HG02763 (cell line): ENCODE measurements around the gene MAGI1.
A peak's percentile ranks its signal among the peaks of the same experiment; 100 is the strongest.
"Not testable (repeated sequence)": the region's sequence is repeated elsewhere in the genome, so short reads cannot be mapped to it uniquely, and the experiment has no call there.

ENCODE experiments used
- ATAC-seq: cut with Tn5 transposase; IDR thresholded peaks from one replicate; pipeline ENCODE4 v1.9.1; 2021; ENCODE audit warnings: mild to moderate bottlenecking, moderate library complexity; ENCODE audit not compliant: unreplicated experiment

The MAGI1 gene

GRCh38 chr3:66038726-66039589 is at the start of gene MAGI1:
Gene MAGI1 (minus strand): TSS chr3:66038918. CDS start chr3:66038308, 610 bp downstream.
- ATAC-seq: peak; percentile 63

DNA sequence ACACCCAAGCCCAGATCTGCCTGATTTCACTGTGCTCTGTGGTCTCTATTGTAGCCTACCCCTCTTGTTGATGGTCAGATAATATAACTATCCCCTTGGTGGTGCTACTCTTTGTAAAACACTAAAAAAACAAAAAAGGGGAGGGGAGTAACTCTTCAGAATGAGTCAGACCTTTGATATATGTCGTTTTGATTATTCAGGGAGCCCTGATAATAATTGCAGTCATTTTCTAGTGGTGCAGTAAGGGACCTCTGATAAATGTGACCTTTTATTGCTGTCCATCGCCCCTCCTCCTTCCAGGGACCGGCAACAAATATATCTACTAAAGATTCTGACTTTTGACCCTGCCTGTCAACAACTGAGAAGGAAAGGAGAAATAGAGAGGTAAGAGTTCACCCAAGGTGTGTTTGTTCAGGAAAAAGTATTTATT is 45.1 kb upstream of the MAGI1 start:
- ATAC-seq: no peak

DNA sequence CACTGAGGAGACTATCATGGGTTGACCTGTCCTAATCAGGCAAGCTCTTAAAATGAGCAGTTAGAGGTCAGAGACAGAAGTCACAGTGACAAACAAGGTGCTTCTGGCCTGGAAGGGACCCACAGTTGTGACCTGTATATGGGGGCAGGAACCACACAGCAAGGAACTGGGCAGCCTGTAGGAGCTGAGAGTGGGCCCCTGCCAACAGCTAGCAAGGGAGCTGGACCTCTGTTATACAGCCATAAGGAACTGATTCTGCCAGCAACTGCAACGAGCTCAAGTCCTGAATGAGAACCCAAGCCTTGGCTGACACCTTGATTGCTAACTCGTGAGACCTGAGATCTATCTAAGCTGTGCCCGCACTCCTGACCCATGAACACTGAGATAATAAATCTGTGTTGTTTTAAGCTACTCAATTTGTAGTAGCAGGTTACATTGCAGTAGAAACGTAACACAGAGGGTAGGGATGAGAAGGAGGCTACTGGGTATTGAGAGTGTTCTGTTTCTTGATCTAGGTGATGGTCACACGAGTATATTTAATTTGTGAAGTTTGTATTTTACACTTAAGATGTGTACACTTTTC is 44.5 kb upstream of the MAGI1 start:
- ATAC-seq: no peak

DNA sequence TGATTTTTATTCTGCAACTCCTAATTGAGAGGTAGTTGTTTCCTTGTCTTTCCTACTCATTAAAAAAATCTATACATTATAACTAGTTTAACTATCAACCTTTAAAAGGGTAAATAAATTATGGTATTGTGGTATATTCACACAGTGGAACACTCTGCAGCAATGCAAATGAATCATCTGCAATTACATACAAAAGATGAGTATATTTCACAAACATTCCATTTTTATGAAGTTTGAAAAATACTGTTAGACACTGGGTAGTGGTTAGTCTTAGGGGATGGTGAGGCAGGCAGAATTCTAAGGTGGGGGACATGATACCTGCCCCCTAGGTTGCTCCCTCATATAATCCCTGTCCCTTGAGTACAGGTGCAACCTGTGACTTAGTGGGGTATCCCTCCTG is 44.0 kb upstream of the MAGI1 start:
- no peak for ATAC-seq

- ATAC-seq: no peak
Measured at GRCh38 chr3:66080167-66080566, 41.4 kb upstream of the MAGI1 start.

DNA sequence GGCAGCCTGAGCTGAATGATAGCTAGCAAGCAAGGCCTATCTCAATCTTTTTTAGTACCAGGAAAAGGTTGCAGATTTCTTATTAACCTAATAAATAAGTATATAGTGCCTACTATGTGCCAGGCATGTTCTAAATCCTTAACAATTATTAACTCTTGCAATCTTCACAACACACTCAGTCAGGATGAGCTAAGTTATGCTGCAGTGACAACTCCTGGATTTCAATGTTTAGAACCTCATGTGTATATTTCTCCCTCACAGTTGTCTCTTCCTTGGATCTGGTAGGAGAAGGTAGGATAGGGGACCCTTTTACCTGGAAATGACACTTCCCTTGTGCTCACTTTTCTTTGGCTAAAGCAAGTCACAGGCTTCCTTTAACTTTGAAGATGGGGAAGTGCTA is 39.3 kb upstream of the MAGI1 start:
- ATAC-seq: no peak

GRCh38 chr3:66076861-66077470 is 38.2 kb upstream of the MAGI1 start:
- no peak for ATAC-seq

DNA sequence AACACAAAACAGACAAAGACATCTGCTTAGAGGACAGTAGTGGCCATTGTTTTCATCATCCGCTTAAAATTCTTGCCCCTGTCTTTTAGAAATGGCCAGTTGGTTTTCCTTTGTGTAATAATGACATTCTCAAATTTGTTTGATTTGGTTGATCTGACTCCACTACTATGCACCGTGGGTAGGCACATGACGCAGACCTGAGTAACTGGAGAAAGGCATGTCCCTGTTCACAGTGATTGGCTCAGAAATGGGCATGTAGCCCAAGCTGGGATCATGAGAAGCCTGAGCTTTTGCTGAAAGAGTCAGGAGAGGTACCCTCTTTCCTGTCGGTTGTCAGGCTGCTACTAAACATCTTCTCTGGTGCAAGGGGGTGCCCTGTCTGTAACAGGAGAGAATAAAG is 36.6 kb upstream of the MAGI1 start:
- ATAC-seq: no peak

DNA sequence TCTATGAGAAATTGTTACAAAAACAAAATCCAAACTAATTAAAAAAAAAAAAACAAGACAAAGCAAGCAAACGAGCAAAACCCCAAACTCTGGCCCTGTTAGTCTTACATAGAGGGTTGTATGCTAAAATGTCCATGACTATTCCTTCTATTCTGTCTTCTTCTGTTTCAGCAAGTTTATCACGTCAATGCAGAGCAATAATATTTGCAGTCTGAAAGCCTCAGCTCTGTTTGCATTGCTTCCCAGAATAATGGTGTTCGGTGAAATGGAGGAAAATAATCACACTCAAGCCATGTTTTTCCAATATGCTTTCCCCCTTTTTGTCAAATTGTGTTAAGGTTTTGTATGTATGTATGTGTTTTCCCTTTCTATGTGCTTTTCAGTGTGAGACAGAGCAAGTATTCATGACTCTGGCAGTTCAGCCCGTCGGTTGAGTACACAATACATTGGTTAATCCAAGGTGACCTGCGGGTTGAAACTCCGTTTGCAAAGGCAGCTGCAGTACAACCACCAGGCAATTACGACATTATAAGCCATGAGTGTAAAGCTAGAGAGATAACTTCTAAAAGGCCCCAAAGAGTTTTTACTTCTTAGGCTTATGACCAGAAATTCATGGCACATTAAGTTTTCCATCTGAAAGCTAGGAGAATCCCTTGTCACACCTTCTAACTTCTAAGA is 34.9 kb upstream of the MAGI1 start:
- ATAC-seq: no peak

GRCh38 chr3:66068255-66068654 is 29.5 kb upstream of the MAGI1 start:
- no peak for ATAC-seq

DNA sequence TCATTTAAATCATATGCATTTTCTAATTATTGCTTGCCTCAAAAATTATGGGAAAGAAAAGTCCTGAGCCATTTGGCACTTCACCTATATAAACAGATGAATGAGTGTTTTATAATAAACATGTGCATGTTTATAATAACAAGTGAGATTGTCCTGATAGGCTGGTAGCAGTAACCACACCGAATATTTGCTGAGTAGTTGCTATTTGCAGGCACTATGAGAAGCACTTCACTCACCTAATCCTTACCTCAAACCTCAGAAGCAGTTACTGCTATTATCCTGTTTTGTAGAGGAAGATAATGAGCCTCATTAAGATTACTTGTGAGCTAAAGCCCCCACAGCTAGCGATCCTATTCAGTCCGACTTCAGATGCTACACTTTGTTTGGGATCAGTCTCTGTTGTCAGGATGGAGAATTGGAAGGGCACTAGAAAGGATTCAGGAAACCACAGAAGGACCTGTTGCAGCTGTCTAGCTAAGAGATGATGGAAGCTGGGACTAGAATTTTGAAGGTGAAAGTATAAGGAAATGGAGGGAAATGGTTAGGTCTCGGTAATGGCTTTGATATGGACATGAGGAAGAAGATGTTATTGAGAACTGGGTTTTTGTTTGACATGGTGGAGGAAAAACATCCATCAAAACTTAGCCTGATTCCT is 28.4 kb upstream of the MAGI1 start:
- no peak for ATAC-seq

- no peak for ATAC-seq
Measured at GRCh38 chr3:66055289-66055688, 16.6 kb upstream of the MAGI1 start.

- no peak for ATAC-seq
Measured at GRCh38 chr3:66053550-66054094, 14.9 kb upstream of the MAGI1 start.

GRCh38 chr3:66052721-66053549 is 14.2 kb upstream of the MAGI1 start:
- ATAC-seq: no peak

GRCh38 chr3:66050821-66051220 is 12.1 kb upstream of the MAGI1 start:
- ATAC-seq: no peak

DNA sequence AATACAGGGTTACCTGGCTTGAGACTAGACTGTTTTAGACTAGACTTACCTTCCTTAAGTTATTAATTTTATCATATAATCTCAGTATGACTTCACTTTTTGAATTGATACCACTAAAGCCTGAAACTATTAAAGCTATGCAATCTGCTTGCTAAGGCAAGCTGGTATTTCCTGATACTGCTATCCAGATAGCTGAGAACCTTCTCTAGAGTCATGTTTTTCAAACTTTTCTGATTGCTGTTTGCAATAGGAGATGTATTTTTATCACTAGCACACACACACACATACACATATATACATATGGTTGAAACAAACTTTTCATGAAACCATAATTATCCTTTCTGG is 9.3 kb upstream of the MAGI1 start:
- ATAC-seq: no peak

DNA sequence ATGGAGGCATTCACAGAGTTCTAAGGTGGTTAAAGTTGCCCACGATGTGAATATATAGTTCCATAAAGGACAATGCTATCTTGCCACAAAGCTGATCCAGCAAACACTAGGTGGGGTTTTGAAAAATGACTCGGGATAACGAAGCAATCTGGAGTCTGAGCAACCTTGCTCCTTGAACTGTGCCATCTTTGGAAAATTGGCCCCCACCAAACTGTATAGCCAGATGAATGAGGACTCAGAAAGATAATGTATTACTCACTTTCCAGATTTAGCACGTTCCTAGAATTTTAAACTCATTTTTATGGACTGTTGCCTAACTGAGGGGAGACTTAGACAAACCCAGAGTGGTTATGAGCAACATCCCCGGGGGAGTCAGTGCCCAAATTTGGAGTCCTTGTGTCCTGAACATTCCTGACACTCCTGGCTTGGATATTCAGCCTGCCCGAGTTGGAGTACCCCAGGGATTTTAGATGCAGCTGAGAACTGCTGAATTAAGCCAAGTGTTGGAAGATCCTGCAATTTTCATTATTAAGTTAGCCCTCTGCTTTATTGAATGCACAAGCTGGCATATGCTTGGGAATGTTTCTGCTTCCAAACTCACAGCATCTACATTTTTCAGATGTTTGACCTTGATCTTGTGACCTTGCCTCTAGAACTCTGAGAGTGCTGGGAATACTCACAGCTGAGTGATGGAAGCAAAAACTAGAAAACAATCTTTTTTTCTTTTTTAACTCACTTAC is 8.8 kb upstream of the MAGI1 start:
- no peak for ATAC-seq

DNA sequence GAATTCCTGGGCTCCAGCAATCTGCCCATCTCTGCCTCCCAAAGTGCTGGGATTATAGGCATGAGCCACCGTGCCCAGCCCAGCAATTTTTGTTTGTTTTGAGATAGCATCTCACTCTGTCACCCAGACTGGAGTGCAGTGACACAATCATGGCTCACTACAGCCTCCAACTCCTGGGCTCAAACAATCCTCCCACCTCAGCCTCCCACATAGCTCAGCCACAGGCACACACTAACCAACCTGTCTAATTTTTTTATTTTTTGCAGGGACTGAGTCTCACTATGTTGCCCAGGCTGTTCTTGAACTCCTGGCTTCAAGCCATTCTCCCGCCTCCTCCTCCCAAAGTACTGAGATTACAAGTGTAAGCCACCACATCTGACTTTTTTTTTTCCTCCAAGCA is 7.6 kb upstream of the MAGI1 start:
- not testable (repeated sequence) for ATAC-seq

GRCh38 chr3:66041828-66042227 is 3.1 kb upstream of the MAGI1 start:
- ATAC-seq: no peak
